ENCODE data around the gene RNASEH1. TPM values are rescaled to one million over a fixed set of nuclear protein-coding genes. Genes with fewer than 3 reads are reported as not detected.

RNASEH1 gene
- total and polyA plus RNA-seq, 2 of the 13 experiments (the other 11 are each of a cell fraction or from before 2014, with no cell fraction given): 14.5 to 57.4 TPM

DNA sequence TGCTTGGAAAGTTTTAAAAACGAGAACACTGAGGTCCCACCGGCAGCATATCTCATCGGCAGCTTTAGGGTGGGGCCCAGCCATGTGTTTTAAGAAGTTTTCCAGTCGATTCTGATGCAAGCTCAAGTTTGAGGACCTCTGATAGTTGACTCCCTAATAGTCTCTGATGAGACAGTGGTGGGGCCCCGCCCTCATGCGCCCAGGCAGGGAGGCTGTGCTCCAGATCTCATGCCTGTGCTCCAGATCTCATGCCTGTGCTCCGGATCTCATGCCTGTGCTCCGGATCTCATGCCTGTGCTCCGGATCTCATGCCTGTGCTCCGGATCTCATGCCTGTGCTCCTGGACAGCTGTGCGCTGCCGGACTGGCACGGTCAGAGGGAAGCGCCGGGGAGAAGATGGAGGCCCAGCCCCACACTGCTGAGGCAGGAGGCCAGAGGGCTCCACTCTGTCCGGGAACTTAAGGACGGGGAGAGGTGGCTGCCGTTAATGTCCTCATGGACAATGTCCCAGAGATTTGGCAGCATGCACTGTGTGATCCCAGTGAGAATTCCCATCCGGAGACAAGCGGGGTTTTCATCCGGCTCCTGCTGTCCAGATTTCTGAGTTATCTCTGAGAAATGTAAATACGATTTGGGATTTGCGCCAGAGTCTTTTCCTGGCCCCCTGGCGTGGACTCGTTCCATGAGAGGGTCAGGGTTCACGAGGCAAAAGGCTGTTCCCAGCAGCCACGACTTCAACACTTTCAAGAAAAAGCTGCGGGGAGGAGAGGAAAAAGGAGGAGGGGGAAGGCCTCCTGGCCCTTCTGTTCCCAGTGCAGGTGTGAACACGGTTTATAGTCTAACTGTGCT is 27.4 kb upstream of the RNASEH1 start (continued):
- TF ChIP-seq, protein P1, sequence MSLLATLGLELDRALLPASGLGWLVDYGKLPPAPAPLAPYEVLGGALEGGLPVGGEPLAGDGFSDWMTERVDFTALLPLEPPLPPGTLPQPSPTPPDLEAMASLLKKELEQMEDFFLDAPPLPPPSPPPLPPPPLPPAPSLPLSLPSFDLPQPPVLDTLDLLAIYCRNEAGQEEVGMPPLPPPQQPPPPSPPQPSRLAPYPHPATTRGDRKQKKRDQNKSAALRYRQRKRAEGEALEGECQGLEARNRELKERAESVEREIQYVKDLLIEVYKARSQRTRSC (CRISPR knock-in tag; IDR thresholded peaks at IDR 0.05; ENCODE audit: low read depth): no peak
- no peak for TF ChIP-seq POLR2AphosphoS5 (IDR thresholded peaks at IDR 0.05; ENCODE audit: low read depth, low read length)
- peak; percentile 42; the same call in 1 of the 2 replicates for TF ChIP-seq CBX5 (CRISPR knock-in tag; IDR thresholded peaks at IDR 0.05; ENCODE audit: borderline replicate concordance)
- TF ChIP-seq ZNF441 (CRISPR knock-in tag; IDR thresholded peaks at IDR 0.05; ENCODE audit: borderline replicate concordance): peak; percentile 45; the same call in 1 of the 2 replicates
- no peak for TF ChIP-seq ZNF589 (CRISPR knock-in tag; conservative IDR thresholded peaks at IDR 0.05)
- TF ChIP-seq, protein P2, sequence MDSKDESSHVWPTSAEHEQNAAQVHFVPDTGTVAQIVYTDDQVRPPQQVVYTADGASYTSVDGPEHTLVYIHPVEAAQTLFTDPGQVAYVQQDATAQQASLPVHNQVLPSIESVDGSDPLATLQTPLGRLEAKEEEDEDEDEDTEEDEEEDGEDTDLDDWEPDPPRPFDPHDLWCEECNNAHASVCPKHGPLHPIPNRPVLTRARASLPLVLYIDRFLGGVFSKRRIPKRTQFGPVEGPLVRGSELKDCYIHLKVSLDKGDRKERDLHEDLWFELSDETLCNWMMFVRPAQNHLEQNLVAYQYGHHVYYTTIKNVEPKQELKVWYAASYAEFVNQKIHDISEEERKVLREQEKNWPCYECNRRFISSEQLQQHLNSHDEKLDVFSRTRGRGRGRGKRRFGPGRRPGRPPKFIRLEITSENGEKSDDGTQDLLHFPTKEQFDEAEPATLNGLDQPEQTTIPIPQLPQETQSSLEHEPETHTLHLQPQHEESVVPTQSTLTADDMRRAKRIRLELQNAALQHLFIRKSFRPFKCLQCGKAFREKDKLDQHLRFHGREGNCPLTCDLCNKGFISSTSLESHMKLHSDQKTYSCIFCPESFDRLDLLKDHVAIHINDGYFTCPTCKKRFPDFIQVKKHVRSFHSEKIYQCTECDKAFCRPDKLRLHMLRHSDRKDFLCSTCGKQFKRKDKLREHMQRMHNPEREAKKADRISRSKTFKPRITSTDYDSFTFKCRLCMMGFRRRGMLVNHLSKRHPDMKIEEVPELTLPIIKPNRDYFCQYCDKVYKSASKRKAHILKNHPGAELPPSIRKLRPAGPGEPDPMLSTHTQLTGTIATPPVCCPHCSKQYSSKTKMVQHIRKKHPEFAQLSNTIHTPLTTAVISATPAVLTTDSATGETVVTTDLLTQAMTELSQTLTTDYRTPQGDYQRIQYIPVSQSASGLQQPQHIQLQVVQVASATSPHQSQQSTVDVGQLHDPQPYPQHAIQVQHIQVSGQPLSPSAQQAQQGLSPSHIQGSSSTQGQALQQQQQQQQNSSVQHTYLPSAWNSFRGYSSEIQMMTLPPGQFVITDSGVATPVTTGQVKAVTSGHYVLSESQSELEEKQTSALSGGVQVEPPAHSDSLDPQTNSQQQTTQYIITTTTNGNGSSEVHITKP (CRISPR knock-in tag; IDR thresholded peaks at IDR 0.05; ENCODE audit: low read depth): 0 out of 2 replicates have a peak, but pooled peaks have one; percentile 23
- TF ChIP-seq KDM4B (CRISPR knock-in tag; IDR thresholded peaks at IDR 0.05): 0 out of 2 replicates have a peak, but pooled peaks have one; percentile 36
- no peak for TF ChIP-seq PAF1 (CRISPR knock-in tag; IDR thresholded peaks at IDR 0.05)
- TF ChIP-seq, protein P3, sequence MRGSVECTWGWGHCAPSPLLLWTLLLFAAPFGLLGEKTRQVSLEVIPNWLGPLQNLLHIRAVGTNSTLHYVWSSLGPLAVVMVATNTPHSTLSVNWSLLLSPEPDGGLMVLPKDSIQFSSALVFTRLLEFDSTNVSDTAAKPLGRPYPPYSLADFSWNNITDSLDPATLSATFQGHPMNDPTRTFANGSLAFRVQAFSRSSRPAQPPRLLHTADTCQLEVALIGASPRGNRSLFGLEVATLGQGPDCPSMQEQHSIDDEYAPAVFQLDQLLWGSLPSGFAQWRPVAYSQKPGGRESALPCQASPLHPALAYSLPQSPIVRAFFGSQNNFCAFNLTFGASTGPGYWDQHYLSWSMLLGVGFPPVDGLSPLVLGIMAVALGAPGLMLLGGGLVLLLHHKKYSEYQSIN (CRISPR knock-in tag; IDR thresholded peaks at IDR 0.05; ENCODE audit: borderline replicate concordance): no peak
- no peak for TF ChIP-seq ZSCAN30 (CRISPR knock-in tag; IDR thresholded peaks at IDR 0.05)
- TF ChIP-seq NONO (IDR thresholded peaks at IDR 0.05): no peak
- TF ChIP-seq NONO (CRISPR knock-in tag; conservative IDR thresholded peaks at IDR 0.05): peak; percentile 70; the same call in 1 of the 2 replicates
- TF ChIP-seq TSC22D2 (CRISPR knock-in tag; IDR thresholded peaks at IDR 0.05; ENCODE audit: borderline replicate concordance): peak; percentile 89; the same call in 1 of the 2 replicates
- TF ChIP-seq, protein P4, sequence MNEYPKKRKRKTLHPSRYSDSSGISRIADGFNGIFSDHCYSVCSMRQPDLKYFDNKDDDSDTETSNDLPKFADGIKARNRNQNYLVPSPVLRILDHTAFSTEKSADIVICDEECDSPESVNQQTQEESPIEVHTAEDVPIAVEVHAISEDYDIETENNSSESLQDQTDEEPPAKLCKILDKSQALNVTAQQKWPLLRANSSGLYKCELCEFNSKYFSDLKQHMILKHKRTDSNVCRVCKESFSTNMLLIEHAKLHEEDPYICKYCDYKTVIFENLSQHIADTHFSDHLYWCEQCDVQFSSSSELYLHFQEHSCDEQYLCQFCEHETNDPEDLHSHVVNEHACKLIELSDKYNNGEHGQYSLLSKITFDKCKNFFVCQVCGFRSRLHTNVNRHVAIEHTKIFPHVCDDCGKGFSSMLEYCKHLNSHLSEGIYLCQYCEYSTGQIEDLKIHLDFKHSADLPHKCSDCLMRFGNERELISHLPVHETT (CRISPR knock-in tag; conservative IDR thresholded peaks at IDR 0.05): peak; percentile 77; the same call in 1 of the 2 replicates
- TF ChIP-seq, protein P5, sequence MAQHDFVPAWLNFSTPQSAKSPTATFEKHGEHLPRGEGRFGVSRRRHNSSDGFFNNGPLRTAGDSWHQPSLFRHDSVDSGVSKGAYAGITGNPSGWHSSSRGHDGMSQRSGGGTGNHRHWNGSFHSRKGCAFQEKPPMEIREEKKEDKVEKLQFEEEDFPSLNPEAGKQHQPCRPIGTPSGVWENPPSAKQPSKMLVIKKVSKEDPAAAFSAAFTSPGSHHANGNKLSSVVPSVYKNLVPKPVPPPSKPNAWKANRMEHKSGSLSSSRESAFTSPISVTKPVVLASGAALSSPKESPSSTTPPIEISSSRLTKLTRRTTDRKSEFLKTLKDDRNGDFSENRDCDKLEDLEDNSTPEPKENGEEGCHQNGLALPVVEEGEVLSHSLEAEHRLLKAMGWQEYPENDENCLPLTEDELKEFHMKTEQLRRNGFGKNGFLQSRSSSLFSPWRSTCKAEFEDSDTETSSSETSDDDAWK (CRISPR knock-in tag; IDR thresholded peaks at IDR 0.05): no peak
- peak; percentile 61 for TF ChIP-seq SRSF1 (optimal IDR thresholded peaks at IDR 0.05; ENCODE audit: low read depth, low read length)
- no peak for TF ChIP-seq ZNF180 (CRISPR knock-in tag; IDR thresholded peaks at IDR 0.05; ENCODE audit: borderline replicate concordance, low read depth)
- TF ChIP-seq ZNF788 (CRISPR knock-in tag; IDR thresholded peaks at IDR 0.05; ENCODE audit: borderline replicate concordance): peak; percentile 70; the same call in 1 of the 2 replicates

Data from HepG2 (cell line).